GM12892 (cell line): ENCODE data around the gene BCDIN3D.

ENCODE experiments used
- POLR2A ChIP-seq: IDR thresholded peaks from 2 replicates; pipeline ENCODE4 v1.6.1; 2011; ENCODE audit warnings: low read depth, low read length, control low read depth
- POLR2AphosphoS5 ChIP-seq: IDR thresholded peaks from 2 replicates; pipeline ENCODE4 v1.6.1; 2011; ENCODE audit warnings: low read depth, low read length, control low read depth
- TAF1 ChIP-seq: IDR thresholded peaks from 2 replicates; pipeline ENCODE4 v1.6.1; 2011; ENCODE audit warnings: low read depth, mild to moderate bottlenecking, control low read depth, low read length, borderline replicate concordance

GRCh38 chr12:49832836-49833421 is 10.0 kb downstream of the BCDIN3D start:
- TF ChIP-seq POLR2A (no peak), POLR2AphosphoS5 (no peak), TAF1 (no peak)
